GM12865 (cell line): ENCODE measurements around the gene GPD2.
"Not testable (repeated sequence)": the region's sequence is repeated elsewhere in the genome, so short reads cannot be mapped to it uniquely, and the experiment has no call there.

Source experiments
- DNase-seq: peaks from one replicate; pipeline ENCODE4 v3.0.0; 2010; ENCODE audit warnings: low read depth
- H3K4me3 ChIP-seq: 2 replicates; pipeline ENCODE4 v1.5.1; 2011; ENCODE audit warnings: mild to moderate bottlenecking, low read depth, low read length, control low read depth
- TF ChIP-seq, protein P1 (sequence below): IDR thresholded peaks from 2 replicates; pipeline ENCODE4 v1.5.1; 2011; ENCODE audit warnings: low read length, control low read depth, low read depth, inconsistent platforms; ENCODE audit not compliant: insufficient read depth; ENCODE audit errors: missing control alignments

Gene GPD2

DNA sequence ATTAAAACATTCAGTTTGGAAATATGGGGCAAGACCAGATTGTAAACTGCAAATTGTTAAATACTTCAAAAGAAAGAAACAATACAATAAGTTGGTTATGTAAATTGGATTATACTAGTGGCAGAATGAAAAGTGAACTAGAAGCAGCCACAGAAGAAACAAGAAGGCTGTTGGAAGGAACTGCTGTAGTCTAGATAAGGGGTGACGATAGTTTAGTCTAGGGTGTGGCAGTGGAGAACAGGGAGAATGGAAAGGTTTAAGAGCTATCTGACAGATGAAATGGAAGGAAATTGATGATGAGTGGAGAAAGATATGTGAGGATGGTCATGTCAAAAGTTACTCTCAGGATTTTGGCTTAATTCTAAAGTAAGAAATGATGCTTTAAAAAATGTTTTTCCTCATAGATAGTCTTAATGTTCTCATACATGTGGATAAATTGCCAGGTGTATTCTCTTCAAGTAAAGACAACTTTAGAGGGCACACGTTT is 179.7 kb downstream of the GPD2 start:
- H3K4me3 ChIP-seq: no peak overlapping the region
- DNase-seq: no peak
- TF ChIP-seq, protein P1, sequence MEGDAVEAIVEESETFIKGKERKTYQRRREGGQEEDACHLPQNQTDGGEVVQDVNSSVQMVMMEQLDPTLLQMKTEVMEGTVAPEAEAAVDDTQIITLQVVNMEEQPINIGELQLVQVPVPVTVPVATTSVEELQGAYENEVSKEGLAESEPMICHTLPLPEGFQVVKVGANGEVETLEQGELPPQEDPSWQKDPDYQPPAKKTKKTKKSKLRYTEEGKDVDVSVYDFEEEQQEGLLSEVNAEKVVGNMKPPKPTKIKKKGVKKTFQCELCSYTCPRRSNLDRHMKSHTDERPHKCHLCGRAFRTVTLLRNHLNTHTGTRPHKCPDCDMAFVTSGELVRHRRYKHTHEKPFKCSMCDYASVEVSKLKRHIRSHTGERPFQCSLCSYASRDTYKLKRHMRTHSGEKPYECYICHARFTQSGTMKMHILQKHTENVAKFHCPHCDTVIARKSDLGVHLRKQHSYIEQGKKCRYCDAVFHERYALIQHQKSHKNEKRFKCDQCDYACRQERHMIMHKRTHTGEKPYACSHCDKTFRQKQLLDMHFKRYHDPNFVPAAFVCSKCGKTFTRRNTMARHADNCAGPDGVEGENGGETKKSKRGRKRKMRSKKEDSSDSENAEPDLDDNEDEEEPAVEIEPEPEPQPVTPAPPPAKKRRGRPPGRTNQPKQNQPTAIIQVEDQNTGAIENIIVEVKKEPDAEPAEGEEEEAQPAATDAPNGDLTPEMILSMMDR: no peak

DNA sequence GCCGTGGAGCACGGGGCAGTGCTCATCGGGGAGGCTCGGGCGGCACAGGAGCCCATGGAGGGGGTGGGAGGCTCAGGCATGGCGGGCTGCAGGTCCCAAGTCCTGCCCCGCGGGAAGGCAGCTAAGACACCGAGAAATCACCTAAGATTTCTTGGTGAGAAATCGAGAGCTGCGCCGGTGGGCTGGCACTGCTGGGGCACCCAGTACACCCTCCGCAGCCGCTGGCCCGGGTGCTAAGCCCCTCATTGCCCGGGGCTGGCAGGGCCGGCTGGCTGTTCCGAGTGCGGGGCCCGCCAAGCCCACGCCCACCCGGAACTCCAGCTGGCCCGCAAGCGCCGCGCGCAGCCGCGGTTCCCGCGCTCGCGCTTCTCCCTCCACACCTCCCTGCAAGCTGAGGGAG is 181.9 kb downstream of the GPD2 start:
- DNase-seq, H3K4me3 ChIP-seq: not testable (repeated sequence)

DNA sequence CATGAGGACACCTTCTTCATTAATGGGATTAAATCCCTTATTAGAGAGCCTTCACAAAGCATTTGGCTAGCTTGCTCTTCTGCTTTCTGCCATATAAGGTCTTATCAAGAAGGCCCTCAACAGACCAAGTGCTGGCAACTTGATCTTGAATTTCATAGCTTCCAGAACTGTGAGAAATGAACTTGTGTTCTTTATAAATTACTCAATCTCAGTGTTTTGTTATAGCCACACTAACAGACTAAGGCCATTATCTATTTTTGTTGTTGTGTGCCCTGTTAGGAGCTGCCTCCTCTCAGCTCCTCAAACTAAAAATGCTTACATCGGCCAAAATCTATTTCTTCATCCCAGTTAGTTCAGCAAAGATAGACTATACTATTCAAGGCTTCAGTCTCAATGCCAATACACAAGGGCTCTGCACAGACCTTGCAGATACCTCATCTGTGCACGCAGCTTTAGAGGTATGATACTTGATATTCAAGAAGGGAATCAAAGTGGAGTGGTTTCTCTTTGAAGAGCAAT is 182.9 kb downstream of the GPD2 start:
- TF ChIP-seq, protein P1: no peak

DNA sequence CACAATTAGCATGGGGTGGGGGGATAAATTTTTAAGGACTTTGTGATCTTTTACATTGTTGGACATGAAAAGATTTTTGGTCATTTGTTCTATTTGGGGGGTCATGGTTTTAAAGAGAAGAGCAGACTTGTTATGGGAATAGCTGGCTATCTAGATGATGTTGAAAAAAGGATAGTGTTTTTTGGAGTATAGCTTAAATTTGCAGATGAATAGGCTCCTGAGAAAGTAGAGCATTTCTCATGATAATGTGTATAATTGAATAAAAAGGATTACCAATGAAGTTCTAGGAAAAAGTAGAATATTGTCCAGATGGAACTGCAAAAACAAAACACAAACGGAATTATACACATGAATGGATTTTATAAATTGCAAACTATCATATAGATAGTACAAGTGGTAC is 186.3 kb downstream of the GPD2 start:
- no peak for DNase-seq
- no peak overlapping the region for H3K4me3 ChIP-seq
- TF ChIP-seq, protein P1: no peak

More for the DNA sequence above, 182.9 kb downstream of the GPD2 start:
- no peak for DNase-seq
- no peak overlapping the region for H3K4me3 ChIP-seq

DNA sequence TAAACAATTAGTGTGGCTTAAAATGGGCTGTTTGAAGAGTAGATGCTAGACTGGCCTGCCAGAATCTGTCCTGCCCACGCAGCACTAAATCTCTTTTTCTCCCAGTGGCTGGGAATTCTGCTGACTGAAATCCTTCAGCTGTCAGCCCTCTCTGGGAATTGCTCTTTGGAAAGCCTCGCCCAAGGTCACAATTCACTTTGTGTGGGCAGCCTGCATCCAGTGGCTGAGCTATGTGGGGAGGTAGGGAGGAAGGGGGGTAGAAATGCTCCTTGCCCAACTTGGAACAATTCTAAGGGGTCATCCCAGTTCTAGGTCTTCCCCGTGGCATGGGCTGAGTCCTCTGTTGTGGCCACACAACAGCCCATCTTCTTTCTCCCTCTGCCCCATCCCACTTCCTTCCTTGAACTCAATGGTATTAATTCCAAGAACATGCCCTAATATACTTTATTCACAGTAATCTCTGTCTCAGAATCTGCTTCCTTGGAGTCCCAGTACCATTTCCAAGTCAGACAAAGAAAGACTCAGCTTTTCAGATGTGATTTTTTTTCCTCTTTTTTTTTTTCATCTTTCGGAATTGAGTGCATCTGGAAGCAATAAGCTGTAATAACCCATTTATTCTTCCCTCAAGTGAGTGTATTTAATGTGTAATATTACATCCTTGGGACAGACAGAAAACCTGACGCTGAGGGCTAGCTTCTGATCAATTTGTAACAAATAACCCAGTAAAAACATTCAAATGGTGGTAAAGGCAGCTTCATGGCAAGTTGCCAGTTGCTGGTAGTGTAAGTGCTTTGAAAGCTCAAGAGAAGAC is 189.4 kb downstream of the GPD2 start:
- H3K4me3 ChIP-seq: no peak overlapping the region
- TF ChIP-seq, protein P1: no peak
- DNase-seq: no peak

DNA sequence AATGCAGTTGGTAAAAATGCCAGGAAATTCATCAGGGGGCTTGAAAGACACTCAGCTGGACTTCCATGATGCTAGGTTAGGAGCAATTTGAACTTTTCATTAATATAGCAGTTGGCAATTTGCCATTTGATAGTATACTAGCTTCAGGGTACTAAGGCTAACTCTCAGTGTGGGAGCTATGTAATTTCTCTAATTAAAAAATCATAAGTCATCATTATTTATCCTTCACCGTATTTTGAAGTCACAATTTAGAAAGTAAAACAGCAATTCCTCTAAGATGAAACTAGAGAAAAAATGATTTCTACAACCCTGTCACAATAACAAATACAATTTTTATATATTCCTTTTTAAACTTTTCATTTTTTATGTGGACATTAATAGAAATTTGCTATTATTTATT is 190.8 kb downstream of the GPD2 start:
- no peak for DNase-seq
- no peak overlapping the region for H3K4me3 ChIP-seq
- TF ChIP-seq, protein P1: no peak

DNA sequence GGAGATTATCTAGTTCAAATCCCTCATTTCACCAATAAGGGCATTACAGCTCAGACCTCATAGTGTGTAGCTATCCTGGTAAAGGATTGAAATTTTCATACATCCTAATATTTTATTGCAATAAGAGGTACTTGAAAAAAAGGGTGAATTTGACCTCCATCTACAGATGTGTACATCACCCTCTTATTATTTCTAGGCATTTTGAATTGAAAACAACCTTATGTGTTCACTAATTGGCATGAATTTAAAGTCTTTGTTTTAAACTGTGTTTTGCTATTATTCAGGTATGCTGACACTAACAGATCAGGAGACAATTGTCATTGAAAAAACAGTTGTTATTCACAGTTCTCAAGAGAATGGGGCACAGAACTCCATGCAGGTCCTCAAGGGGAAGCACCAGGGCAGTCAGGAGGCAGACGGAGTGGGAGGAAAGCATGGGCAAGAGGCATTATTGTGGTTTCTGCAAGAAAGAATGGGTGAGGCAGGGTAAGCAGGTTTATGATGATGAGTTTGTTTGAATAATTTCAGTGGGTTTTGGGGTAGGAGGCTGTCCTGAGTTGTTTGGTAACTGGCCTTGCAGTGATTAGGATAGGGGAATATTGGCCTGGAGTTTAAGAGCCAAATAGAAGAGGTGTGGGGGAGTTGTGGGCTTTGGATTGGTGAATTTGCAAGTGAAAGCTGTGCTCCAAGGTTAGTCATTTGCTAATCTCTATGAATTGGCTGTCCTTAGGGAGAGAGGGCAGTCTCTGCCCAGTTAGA is 194.6 kb downstream of the GPD2 start:
- no peak for DNase-seq

More for the DNA sequence above, 194.6 kb downstream of the GPD2 start:
- TF ChIP-seq, protein P1: no peak
- H3K4me3 ChIP-seq: no peak overlapping the region
